ENCODE results near the gene FAM47B. TPM values are rescaled to one million over a fixed set of nuclear protein-coding genes. Genes with fewer than 3 reads are reported as not detected.

Gene FAM47B
- polyA plus RNA-seq, 1 of the 3 experiments (the other 2 are of a cell fraction): not detected

DNA sequence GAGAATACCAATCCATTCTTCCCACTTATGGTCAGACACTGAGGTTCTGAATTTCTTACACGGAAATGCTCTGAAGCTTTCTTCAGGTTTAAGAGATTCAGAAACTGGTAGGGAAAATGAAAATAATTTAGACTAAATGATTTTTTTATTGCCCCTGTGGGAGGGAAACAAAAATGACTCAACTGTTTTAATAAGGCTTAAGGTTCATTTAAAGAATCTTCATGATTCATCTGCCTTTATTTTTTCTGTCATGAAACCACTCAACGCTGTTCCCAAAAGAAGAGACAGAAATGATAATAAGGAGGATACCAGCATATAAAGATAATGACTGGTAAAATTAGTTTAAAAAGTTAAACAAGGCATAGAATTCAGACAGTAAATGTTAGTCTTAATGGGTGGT is 39.3 kb upstream of the FAM47B start:
- POLR2A ChIA-PET: no interaction called here
- no peaks in the 10 kb centered on the region for H3F3A ChIP-seq (replicated peaks; ENCODE audit: insufficient read depth)
- no peak overlapping the region for H3K27ac ChIP-seq (ENCODE audit: low read depth in 2 of 2, low read length in 1 of 2)

GRCh38 chrX:34909151-34909550 is 33.4 kb upstream of the FAM47B start:
- Histone ChIP-seq H3K36me3 (replicated peaks in 1 of 2; ENCODE audit: control insufficient read depth in 1 of 2, insufficient read depth in 2 of 2, low read length in 1 of 2) (no peaks in the 10 kb centered on the region), H3K4me1 (ENCODE audit: control insufficient read depth in 1 of 2, insufficient read depth in 2 of 2, low read depth in 1 of 2, low read length in 1 of 2) (no peaks in the 10 kb centered on the region), H4K20me1 (ENCODE audit: insufficient read depth) (no peaks in the 10 kb centered on the region), H3K9me3 (no peaks in the 10 kb centered on the region), H3K4me2 (no peak overlapping the region), H3K9ac (no peak overlapping the region), H3K79me2 (ENCODE audit: insufficient read depth) (no peaks in the 10 kb centered on the region), H3F3A (replicated peaks; ENCODE audit: insufficient read depth) (no peaks in the 10 kb centered on the region), H3K4me3 (ENCODE audit: low read depth in 2 of 2, low read length in 1 of 2) (no peak overlapping the region), H3K9me2 (no peaks in the 10 kb centered on the region), H3K27me3 (ENCODE audit: insufficient read depth) (peaks cover 3% of the 10 kb centered on the region), H2AFZ (ENCODE audit: low read depth) (no peak overlapping the region), H3K27ac (ENCODE audit: low read depth in 2 of 2, low read length in 1 of 2) (no peak overlapping the region)
- WGBS (ENCODE audit: low lambda C conversion rate): 3% methylated on average over 2 of the region's 2 CpGs
- DNase-seq: no peak
- CTCF ChIA-PET: no interaction called here
- POLR2A ChIA-PET: no interaction called here
- TF ChIP-seq USF2 (IDR thresholded peaks at IDR 0.05; ENCODE audit: borderline replicate concordance, low read depth, low read length) (no peak), FOXM1 (IDR thresholded peaks at IDR 0.05; ENCODE audit: low read depth) (no peak), MXI1 (IDR thresholded peaks at IDR 0.05; ENCODE audit: low read depth, low read length) (no peak), ELF1 (IDR thresholded peaks at IDR 0.05) (no peak), POLR2AphosphoS5 (IDR thresholded peaks at IDR 0.05; ENCODE audit: low read depth, low read length) (no peak), NRF1 (IDR thresholded peaks at IDR 0.05; ENCODE audit: low read depth, low read length) (no peak), JUND (IDR thresholded peaks at IDR 0.05) (no peak), USF1 (IDR thresholded peaks at IDR 0.05; ENCODE audit: borderline replicate concordance, low read depth) (no peak), RFX5 (IDR thresholded peaks at IDR 0.05; ENCODE audit: low read length) (no peak), RAD21 (IDR thresholded peaks at IDR 0.05; ENCODE audit: low read length) (no peak), CTCF (IDR thresholded peaks at IDR 0.05) (no peak), RCOR1 (IDR thresholded peaks at IDR 0.05; ENCODE audit: low read length) (no peak), YY1 (IDR thresholded peaks at IDR 0.05; ENCODE audit: low read depth) (no peak), TEAD4 (IDR thresholded peaks at IDR 0.05; ENCODE audit: borderline replicate concordance, insufficient read depth) (no peak), NFIC (IDR thresholded peaks at IDR 0.05; ENCODE audit: borderline replicate concordance) (no peak), CHD2 (IDR thresholded peaks at IDR 0.05; ENCODE audit: low read length, partially characterized antibody) (no peak), FOSL2 (IDR thresholded peaks at IDR 0.05; ENCODE audit: borderline replicate concordance, low read depth) (no peak), GABPA (IDR thresholded peaks at IDR 0.05; ENCODE audit: low read depth) (no peak)

More for the DNA sequence above, 39.3 kb upstream of the FAM47B start:
- no peak for TF ChIP-seq CTCF (IDR thresholded peaks at IDR 0.05)
- TF ChIP-seq JUND (IDR thresholded peaks at IDR 0.05): no peak
- TF ChIP-seq TAF1 (IDR thresholded peaks at IDR 0.05; ENCODE audit: borderline replicate concordance, low read depth, low read length): no peak
- TF ChIP-seq RFX5 (IDR thresholded peaks at IDR 0.05; ENCODE audit: low read length): no peak
- no peak for TF ChIP-seq TCF12 (IDR thresholded peaks at IDR 0.05)
- no peak for TF ChIP-seq NFIC (IDR thresholded peaks at IDR 0.05; ENCODE audit: borderline replicate concordance)
- no peak for TF ChIP-seq FOXJ3 (CRISPR knock-in tag; IDR thresholded peaks at IDR 0.05)
- TF ChIP-seq EP300 (IDR thresholded peaks at IDR 0.05; ENCODE audit: borderline replicate concordance in 1 of 2, low read depth in 1 of 2, low read length in 1 of 2): no peak
- no peak for TF ChIP-seq TEAD4 (IDR thresholded peaks at IDR 0.05; ENCODE audit: borderline replicate concordance, insufficient read depth)
- H3K9ac ChIP-seq: no peak overlapping the region
- no peak for DNase-seq
- H3K79me2 ChIP-seq (ENCODE audit: insufficient read depth): no peaks in the 10 kb centered on the region
- no peak overlapping the region for H3K4me3 ChIP-seq (ENCODE audit: low read depth in 2 of 2, low read length in 1 of 2)
- no peaks in the 10 kb centered on the region for H4K20me1 ChIP-seq (ENCODE audit: insufficient read depth)
- no peak overlapping the region for H3K4me2 ChIP-seq
- CTCF ChIA-PET: no interaction called here
- peaks cover 3% of the 10 kb centered on the region for H3K27me3 ChIP-seq (ENCODE audit: insufficient read depth)
- 5% methylated on average over 2 of the region's 2 CpGs for WGBS (ENCODE audit: low lambda C conversion rate)
- no peaks in the 10 kb centered on the region for H3K36me3 ChIP-seq (replicated peaks in 1 of 2; ENCODE audit: control insufficient read depth in 1 of 2, insufficient read depth in 2 of 2, low read length in 1 of 2)
- no peaks in the 10 kb centered on the region for H3K4me1 ChIP-seq (ENCODE audit: control insufficient read depth in 1 of 2, insufficient read depth in 2 of 2, low read depth in 1 of 2, low read length in 1 of 2)
- no peaks in the 10 kb centered on the region for H3K9me2 ChIP-seq
- H2AFZ ChIP-seq (ENCODE audit: low read depth): no peak overlapping the region
- H3K9me3 ChIP-seq: no peaks in the 10 kb centered on the region

All from SK-N-SH (cell line).